Ureter (tissue), 1 donor: ENCODE data around the gene PVALEF. TPM values are rescaled to one million over a fixed set of nuclear protein-coding genes. Genes with fewer than 3 reads are reported as not detected.

Source experiments
- DNase-seq: peaks from one replicate; pipeline ENCODE4 v3.0.0-alpha.2; 2020; ENCODE audit warnings: low spot score
- total RNA-seq: library from RNA; stranded (reverse); gene quantifications from one replicate; pipeline ENCODE4 v1.2.4, GENCODE V29; 2023
- donor health status: DM: yes; HTN: yes; CAD: no.

Gene PVALEF
- total RNA-seq, 1 donor from 2014 or later = not detected

- no peak for DNase-seq
These were observed 36.5 kb upstream of the PVALEF start for GRCh38 chr17:81128774-81129173.

DNA sequence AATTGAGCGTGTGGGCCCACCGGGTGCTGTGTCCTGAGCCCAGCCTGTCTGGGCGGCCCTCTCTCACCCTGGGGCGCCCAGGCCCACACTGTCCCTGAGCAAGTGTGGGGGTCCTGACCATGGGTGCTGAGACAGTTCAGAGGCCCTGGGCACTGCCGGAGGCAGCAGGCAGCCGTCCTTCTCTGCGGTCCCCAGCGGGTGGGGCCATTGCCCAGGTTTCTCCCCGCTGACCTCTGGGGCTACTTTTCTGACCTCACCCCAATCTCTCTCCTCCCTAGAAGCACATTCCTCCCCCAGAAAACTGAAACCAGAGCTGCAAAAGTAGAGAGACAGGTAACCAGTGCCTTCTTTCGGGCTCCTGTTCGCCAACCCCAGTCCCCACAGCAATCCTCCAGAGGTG, 36.0 kb upstream of the PVALEF start:
- DNase-seq = no peak

DNA sequence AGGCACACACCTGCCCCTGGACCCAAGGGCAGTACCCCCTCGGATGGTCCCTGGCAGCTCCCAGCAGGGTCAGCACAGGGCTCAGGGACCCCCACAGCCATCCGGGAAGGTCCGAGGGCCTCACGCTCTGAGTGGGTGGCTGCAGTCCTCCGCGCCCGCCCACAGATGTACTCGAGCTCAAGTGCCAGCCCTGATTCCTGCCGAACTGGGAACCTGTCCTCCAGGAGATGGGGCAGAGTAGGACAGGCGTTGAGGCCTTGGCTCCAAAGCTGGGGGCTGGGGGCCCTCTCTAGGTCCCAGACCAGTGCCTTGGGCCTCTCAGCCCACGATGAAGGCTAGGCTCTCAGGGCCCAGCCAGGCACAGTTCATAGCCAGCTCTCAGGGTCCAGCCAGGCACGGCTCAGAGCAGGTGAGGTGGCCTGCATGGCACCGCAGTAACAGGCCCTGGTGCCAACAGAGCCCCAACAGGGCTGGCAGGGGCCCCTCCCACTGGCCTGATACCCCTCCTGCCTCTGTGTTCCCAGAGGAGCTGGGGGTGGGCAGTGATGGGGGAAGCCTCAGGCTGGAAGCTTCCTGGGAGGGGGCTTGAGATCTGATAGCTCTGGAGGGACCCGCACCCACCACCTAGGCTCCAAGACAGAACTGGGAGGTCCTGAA, 35.5 kb upstream of the PVALEF start:
- DNase-seq = no peak

DNA sequence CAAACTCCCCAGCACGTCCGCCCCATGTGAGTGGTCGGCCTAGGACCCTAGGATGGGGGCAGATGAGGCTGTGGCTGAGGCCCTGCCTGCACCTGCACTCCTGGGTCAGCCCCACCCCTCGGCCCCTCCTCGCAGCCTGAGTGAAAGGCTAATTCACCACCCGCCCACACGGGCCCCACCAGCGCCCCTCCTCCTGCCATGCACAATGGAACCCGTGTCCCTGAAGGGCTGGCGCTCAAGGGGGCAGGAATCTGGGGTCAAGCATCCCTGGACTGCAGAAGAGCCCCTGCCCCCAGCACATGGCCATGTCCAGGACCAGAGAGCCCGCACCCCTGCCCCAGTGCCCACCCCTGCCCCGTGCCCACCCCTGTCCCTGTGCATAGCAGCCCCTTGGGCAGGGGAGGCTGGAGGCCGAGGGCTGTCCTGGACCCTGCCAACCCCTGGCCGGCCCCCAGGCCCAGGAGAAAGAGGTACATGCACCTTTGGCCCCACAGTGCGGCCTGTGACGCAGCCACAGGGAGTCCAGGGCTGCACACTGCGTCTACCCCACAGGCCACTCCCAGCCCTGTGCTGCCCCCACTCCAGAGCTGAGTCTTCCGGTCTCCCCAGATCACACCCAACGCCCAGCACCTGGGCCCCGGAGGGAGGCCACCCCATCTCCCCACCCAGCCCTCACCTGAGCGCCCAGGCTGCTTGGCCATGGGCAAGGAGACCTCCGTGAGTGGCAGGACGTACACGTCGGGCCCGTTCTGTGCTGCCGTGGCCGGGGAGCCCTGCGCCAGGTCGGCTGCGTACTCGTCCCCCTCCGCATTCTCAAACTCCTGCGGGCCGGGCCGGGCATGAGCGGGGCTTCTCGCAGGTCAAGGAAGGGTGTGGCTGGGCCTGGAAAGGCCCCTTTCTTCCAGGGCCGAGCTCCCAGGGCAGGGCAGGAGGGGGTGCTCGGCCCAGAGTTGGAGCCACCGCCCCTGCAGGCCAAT, 34.6 kb upstream of the PVALEF start:
- DNase-seq = no peak

DNA sequence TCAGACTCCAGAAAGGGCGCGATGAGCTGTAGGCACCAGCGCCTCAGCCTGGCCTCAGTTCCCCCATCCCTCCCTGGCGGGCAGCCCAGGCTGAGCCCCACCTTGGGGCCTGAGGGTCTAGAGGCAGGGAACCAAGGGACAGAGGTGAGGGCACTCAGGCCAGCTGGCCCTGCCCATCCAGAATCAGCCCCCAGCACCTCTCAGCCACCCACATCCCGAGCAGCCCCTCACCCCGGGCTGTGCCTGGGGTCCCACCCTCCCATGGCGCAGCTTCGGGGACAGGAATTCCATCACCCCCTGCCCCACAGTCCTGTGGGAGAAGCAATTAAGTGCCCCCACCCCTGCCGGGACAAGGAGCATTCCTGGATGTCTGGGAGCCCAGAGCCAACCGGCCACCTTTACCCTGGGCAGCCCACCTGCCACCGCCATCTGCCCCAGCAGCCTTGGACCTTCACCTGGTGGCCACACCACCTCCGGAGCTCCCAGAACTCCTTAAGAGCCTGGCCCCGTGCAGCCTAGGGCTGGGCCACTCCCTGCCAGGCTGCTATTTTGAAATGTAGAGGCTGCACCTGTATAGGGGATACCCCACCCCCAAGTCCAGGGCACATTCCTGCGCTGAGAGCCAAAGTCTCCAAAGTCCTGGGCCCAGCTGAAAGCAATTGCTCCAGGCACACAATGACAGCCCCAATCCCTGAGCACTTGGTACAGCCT, 33.7 kb upstream of the PVALEF start:
- no peak for DNase-seq

- DNase-seq = no peak
These were observed 33.1 kb upstream of the PVALEF start for GRCh38 chr17:81132197-81132540.

DNA sequence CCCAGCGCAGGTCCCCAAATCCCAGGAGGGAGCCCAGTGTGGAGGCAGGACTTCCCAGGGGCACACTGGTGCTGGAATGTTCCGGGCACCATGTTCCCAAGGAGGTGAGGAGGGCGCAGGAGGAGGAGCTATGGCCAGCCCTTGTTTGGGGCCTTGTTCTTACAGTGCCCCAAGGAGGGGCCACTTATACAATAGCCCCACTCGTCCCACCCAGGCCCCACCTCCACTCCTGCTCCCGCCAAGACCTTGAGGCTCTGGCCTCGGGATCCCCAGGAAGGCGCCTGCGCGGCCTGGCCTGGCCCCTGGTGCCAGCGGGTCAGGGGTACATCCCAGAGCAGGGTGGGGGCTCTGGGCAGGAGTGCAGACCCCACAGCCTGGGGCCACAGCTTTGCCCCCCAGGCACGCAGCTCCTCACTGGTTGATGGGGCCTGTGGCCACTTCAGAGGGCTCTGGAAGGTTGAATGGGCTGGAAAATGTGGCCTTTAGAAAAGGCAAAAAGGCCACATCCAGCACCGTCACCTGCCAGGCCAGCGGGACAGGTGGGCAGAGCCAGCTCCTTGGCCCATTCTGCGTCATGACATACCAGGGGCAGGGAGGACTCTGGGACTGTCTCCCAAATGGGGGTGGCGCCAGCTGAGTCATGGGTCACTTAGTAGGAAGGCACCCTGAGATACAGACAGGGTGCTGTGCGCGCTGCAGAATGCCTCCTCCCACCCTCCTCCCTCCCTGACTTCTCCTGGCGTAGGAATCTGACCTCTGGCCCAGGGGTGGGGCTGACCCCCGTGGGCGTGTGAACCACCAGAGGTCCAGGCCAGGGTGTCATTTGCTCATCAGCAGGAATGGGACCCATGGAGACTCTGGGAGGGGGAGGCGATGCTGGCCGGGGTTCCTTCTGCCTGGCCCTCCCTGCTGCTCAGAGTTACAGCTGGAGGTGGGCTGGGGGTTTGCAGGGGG, 32.3 kb upstream of the PVALEF start:
- no peak for DNase-seq

GRCh38 chr17:81134064-81134781, 31.1 kb upstream of the PVALEF start:
- DNase-seq = no peak

DNA sequence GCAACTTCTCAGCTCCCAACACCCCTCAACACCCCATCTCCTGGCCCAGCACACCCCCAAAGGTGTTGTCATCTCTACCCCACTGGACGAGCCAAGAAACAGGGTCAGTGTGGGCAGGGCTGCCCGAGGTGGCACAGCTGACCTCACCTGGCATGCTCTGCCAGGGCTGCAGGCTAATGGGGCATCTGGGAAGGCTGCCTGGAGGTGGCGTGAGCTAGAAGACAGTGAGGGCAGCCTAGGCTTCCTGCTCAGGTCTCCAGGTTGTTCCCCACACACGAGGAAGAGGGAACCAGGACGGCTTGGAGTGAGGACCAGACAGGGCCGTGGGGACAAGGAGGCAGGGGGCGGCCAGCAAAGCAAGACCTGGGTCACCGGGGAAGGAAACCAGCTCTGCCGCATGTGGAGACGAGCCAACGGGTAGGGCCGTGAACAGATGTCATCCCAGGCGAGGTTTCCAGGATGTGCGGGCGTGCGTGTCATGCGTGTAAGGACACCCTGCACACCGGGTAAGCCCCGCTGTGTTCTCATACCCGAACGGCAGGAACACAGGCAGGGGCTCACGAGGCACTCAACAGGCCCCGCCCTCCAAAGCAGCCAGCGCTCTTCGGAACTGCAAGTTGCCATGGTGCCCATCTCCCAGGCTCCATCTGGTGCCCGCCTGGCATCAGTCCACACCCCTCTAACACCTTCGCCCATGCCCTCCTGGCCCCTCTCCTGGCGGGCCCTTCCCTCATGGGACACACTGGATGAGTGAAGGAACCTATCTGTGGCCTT, 29.6 kb upstream of the PVALEF start:
- DNase-seq = no peak

- DNase-seq = no peak
These were observed 28.9 kb upstream of the PVALEF start for GRCh38 chr17:81136366-81136765.

- no peak for DNase-seq
These were observed 28.1 kb upstream of the PVALEF start for GRCh38 chr17:81137248-81137647.

DNA sequence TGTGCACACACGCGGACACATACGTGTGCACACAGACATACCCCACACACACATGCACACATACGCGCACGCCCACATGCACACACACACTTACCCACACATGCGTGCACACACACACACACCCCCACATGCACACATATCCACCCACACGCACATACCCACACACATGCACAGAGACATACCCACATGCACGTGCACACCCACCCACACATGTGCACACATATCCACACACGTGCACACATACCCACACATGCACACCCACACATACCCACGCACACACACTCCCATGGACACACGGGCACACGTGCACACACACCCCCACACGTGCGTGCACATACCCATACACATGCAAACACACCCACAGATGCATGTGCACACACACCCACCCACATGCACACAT, 27.2 kb upstream of the PVALEF start:
- no peak for DNase-seq

- DNase-seq = no peak
These were observed 26.8 kb upstream of the PVALEF start for GRCh38 chr17:81138500-81138899.

DNA sequence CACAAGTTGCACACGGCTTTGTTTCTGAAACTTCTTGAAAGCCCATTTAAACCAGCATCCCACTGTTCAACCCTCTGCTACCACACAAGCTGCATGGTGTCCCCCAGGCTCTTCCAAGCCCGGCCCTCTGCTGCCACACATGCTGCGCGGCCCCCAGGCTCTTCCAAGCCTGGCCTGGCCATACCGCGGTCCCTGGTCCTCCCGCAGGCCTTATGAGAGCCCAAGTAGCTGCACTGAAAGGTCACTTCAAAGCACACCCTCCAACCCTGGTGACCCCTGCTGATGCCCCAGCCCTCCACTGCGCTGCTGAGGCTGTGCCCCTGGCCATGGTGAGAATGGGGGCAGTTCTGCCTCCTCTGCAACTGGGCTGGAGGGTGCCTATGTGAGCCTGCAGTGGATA, 25.9 kb upstream of the PVALEF start:
- no peak for DNase-seq

- DNase-seq = no peak
These were observed 25.3 kb upstream of the PVALEF start for GRCh38 chr17:81140018-81140417.

DNA sequence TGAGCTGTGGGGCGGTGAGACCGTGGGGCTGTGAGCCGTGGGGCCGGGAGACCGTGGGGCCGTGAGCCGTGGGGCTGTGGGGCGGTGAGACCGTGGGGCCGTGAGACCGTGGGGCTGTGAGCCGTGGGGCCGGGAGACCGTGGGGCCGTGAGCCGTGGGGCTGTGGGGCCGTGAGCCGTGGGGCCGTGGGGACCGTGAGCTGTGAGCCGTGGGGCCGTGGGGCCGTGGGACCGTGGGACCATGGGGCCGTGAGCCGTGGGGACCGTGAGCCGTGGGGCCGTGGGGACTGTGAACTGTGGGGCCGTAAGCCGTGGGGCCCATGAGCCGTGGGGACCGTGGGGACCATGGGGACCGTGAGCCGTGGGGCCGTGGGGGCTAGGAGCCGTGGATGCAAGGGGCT, 24.6 kb upstream of the PVALEF start:
- DNase-seq = no peak

- peak; percentile 75 for DNase-seq
These were observed 22.8 kb upstream of the PVALEF start for GRCh38 chr17:81142301-81143199.

DNA sequence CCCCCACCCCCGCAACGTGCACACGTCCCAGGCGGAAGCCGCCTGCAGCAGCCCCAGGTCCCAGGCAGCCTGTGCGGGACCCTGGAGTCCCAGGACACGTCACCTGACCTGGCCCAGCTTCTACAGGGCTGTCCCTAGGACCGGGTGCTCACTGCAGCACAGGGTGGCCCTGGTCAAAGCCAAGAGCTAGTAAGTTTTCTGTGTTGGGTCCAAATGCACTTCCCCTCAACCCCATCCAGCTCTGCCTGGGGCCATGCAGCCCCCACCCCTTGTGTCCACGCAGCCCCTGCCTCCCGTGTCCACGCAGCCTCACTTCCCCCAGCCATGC, 22.1 kb upstream of the PVALEF start:
- DNase-seq = no peak
